Measurements from ENCODE around the gene DLGAP1. TPM values are rescaled to one million over a fixed set of nuclear protein-coding genes. Genes with fewer than 3 reads are reported as not detected.

The DLGAP1 gene
- total RNA-seq, 6 experiments from 2014 or later: 0.09 to 0.31 (median 0.18) TPM; not detected in 2

DNA sequence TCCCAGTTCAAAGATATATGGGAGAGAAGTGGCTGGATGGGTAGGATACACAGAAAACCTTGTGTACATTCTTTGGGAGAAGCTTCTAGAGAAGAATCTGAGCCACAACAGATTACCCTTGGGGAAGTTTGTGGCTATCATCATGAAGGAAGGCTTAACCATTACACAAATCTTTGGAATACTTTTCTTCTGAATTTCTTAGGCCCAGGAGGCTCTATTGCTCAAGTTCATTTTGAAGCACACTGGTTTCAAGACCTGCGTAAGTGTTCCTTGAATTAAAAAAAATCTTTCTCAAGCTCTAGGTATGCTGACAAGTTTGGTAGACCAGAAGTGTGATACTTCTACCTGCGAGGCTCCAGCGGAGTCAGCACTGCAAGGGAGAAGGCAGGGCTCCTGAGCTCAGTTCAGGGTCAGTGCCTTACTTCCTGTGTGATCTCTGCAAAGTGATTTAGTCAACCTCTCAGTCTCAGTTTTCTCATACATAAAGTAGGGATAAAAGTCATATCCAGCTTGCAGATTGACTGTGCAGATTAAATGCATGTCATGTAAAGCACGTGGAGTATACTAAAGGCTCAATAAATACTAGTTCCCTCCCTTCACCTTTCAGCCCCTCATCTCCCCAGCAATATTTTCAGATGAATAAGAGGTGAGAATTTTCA is 438.6 kb downstream of the DLGAP1 start:
- ATAC-seq (no peak), DNase-seq (no peak)
- Histone ChIP-seq H3K27me3 (no peaks in the 10 kb centered on the region), H3K36me3 (no peaks in the 10 kb centered on the region), H3K27ac (no peak overlapping the region), H3K4me3 (no peak overlapping the region), H3K4me1 (no peaks in the 10 kb centered on the region), H3K9me3 (no peaks in the 10 kb centered on the region)
- intact Hi-C loops (cut with DNase I): no loop called here
- WGBS (ENCODE audit: insufficient coverage, low coverage, low lambda C conversion rate, missing lambda C conversion rate): 66% methylated on average over 3 of the region's 4 CpGs
- TF ChIP-seq POLR2A (IDR thresholded peaks at IDR 0.05) (no peak), CTCF (IDR thresholded peaks at IDR 0.05) (no peak)

- ATAC-seq (no peak), DNase-seq (no peak)
- Histone ChIP-seq H3K27me3 (no peaks in the 10 kb centered on the region), H3K27ac (no peak overlapping the region), H3K36me3 (no peaks in the 10 kb centered on the region), H3K4me1 (no peaks in the 10 kb centered on the region), H3K9me3 (no peaks in the 10 kb centered on the region), H3K4me3 (no peak overlapping the region)
- intact Hi-C loops (cut with DNase I): no loop called here
- TF ChIP-seq CTCF (IDR thresholded peaks at IDR 0.05) (no peak), POLR2A (IDR thresholded peaks at IDR 0.05) (no peak)
Measured at GRCh38 chr18:4007846-4008245, 447.3 kb downstream of the DLGAP1 start.

- H3K27ac ChIP-seq: no peak overlapping the region
- no peak overlapping the region for H3K4me3 ChIP-seq
- H3K9me3 ChIP-seq: no peaks in the 10 kb centered on the region
- H3K36me3 ChIP-seq: no peaks in the 10 kb centered on the region
- TF ChIP-seq POLR2A (IDR thresholded peaks at IDR 0.05) (no peak), CTCF (IDR thresholded peaks at IDR 0.05) (no peak)
- no peaks in the 10 kb centered on the region for H3K4me1 ChIP-seq
- DNase-seq (no peak), ATAC-seq (no peak)
- intact Hi-C loops (cut with DNase I): no loop called here
- H3K27me3 ChIP-seq: no peaks in the 10 kb centered on the region
- WGBS (ENCODE audit: insufficient coverage, low coverage, low lambda C conversion rate, missing lambda C conversion rate): 32% methylated on average over 7 of the region's 8 CpGs
Measured at GRCh38 chr18:4004183-4004829, 450.8 kb downstream of the DLGAP1 start.

DNA sequence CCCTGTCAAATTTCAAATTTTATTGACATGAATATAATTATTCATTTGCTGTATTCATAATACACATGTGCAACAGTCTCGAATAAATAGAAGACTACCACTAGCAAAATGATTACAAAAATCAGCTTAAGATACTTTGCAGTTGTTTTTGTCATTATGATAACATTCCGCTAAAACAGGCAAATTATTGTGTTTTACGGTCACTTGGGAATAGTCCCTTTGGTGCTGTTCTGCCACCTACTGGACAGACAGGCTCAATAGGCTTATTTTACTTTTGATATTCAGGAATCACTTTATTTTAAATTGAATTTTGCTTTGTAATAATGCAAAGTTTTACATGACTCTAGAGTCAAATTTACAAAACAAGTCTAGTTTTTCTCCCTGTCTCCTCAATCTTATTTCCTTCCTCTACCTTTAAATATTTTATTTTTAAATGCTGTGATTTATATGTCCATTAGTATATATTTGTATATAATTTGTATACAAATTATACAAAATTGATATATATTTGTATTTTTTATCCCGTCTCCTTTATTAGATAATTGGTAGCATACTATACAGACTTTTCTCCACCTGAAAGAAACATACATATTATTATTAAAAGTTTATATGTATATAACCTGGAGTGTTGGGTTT is 456.3 kb downstream of the DLGAP1 start:
- H3K4me1 ChIP-seq: no peaks in the 10 kb centered on the region
- intact Hi-C loops (cut with DNase I): loop anchor here in 1 of 2 donors (10.0 kb wide), 1 partner anchor 224 kb away; no protein-coding TSS in a partner anchor
- H3K9me3 ChIP-seq: no peaks in the 10 kb centered on the region
- TF ChIP-seq CTCF (IDR thresholded peaks at IDR 0.05) (peak; percentile 72 to 84 (median 76)), POLR2A (IDR thresholded peaks at IDR 0.05) (no peak)
- H3K4me3 ChIP-seq: no peak overlapping the region
- peak; percentile 70 to 79 (median 74) for ATAC-seq
- WGBS (ENCODE audit: insufficient coverage, low coverage, low lambda C conversion rate, missing lambda C conversion rate): 6% methylated on average over 4 of the region's 4 CpGs
- DNase-seq: no peak
- no peaks in the 10 kb centered on the region for H3K36me3 ChIP-seq
- H3K27ac ChIP-seq: no peak overlapping the region
- H3K27me3 ChIP-seq: no peaks in the 10 kb centered on the region

All from right lobe of liver (tissue), 6 donors.